GM21737 (cell line): ENCODE results near the gene HRH2.

Experiments used
- ATAC-seq: cut with Tn5 transposase; IDR thresholded peaks from one replicate; pipeline ENCODE4 v1.9.1; 2021; ENCODE audit warnings: mild to moderate bottlenecking, moderate library complexity; ENCODE audit not compliant: unreplicated experiment

HRH2 gene

GRCh38 chr5:175690586-175690985 is 32.7 kb downstream of the HRH2 start:
- no peak for ATAC-seq

GRCh38 chr5:175691761-175692160 is 33.9 kb downstream of the HRH2 start:
- ATAC-seq = no peak

- ATAC-seq = no peak
Observed at GRCh38 chr5:175692235-175692995, 34.5 kb downstream of the HRH2 start.

GRCh38 chr5:175692996-175693710 is 35.3 kb downstream of the HRH2 start:
- ATAC-seq = no peak

- no peak for ATAC-seq
Observed at GRCh38 chr5:175693741-175694140, 35.9 kb downstream of the HRH2 start.

DNA sequence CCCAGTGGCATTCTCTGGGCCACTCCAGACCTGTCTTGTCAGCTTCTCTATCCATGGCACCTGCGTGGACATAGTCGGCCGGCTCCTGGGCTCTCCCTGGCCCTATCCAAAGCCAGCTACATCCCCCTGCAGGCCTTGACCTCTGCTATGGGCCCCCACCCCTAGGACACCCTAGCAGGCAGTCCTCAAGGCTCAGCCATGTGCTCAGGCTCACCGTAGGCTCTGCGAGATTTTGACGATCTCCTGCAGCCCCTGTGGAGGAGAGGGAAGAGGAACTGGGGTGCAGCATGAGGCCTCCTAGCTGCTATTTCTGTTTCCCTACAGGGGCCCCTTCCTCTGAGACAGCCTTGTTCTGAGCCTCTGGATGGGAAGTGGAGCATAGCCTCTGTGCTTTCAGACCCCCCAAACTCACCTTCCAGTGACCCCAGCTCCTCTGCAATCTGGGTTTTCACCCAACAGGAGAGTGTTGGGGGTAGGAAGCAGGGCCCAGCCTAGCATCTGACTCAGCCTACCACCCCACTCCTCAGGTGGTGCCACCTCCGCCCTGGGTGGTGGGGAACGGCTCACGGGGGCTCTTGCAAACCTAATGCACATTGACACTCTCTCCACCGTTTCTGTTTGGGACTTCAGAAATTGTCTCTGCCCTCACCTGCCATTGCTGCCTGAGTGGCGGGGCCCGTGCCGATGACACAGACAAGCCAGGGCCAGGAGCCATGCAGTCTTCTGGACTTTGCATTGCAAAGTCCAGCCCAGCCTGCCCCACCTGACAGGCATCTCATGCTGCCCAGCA is 36.7 kb downstream of the HRH2 start:
- ATAC-seq = no peak

- ATAC-seq = no peak
Observed at GRCh38 chr5:175695161-175696126, 37.6 kb downstream of the HRH2 start.

DNA sequence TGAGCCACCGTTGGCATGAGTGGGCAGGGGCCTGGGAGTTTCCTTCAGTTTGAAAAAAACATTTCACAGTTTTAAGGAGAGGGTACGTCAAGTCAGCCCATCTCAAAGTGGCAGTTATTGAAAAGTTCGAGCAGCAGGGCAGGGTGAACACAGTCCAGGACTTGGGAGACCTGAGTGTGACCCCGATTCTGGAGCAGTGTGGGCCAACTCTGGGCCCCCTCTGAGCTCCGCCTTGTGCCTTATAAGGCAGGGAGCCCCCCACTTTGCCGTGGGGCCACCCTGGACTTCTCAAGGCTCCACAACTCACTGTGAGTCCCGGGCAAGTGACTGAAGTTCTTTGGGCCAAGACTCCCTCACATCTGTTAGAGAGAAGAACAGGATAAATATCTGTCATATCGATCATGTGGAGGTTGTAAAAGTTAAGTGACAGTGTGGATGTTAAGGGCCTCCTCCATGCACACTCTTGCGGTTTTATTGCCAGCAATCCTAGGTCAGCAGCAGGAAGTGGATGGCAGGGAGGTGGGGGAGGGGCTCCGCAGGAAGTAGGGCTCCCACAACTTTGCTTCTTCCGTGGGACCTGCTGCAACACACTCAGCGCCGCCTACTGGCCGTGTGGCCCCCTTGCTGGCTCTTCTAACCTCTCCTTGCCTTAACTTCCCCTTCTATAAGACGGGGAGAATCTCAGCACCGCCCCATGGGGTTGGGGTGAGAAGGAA is 38.4 kb downstream of the HRH2 start:
- ATAC-seq = no peak

- ATAC-seq = no peak
Observed at GRCh38 chr5:175696855-175697198, 39.0 kb downstream of the HRH2 start.

- no peak for ATAC-seq
Observed at GRCh38 chr5:175697846-175698245, 40.0 kb downstream of the HRH2 start.

- ATAC-seq = no peak
Observed at GRCh38 chr5:175698401-175699115, 40.7 kb downstream of the HRH2 start.

- no peak for ATAC-seq
Observed at GRCh38 chr5:175700991-175701390, 43.1 kb downstream of the HRH2 start.

GRCh38 chr5:175701797-175702196 is 43.9 kb downstream of the HRH2 start:
- no peak for ATAC-seq

DNA sequence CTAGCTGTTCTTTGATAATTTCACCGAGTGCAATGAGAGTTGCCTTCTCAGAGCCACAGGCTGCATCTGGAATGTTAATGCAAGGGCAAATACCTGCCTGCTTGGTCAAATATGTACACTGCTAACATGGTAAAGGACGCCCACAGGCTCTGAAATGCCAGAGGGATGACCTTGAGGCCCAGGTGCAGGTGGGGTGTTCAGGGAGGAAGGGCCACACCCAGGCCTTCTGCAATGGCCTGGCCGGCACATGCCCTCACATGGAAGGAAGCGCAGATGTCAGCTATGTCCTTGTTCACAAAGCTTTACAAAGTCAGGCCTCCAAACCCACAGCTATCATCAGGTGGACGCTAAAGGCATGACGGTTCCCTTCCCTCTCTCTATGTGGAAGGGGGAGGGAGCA is 48.6 kb downstream of the HRH2 start:
- ATAC-seq = no peak

- ATAC-seq = no peak
Observed at GRCh38 chr5:175707751-175708375, 50.0 kb downstream of the HRH2 start.

GRCh38 chr5:175709276-175709781 is 51.5 kb downstream of the HRH2 start:
- no peak for ATAC-seq

GRCh38 chr5:175710326-175710725 is 52.5 kb downstream of the HRH2 start:
- no peak for ATAC-seq

- ATAC-seq = no peak
Observed at GRCh38 chr5:175711031-175711430, 53.2 kb downstream of the HRH2 start.
